IMR-90 (cell line): ENCODE data around the gene STKLD1. TPM values are rescaled to one million over a fixed set of nuclear protein-coding genes. Genes with fewer than 3 reads are reported as not detected.

Source experiments
- ATAC-seq: fragments of 200-7000 bp; cut with Tn5 transposase; 2 replicates; pipeline ENCODE4 v1.9.1; 2020; ENCODE audit warnings: low read depth, mild to moderate bottlenecking, moderate library complexity
- BruUV-seq: library from RNA; stranded (reverse); fragments of 400-500 nt; replicated peaks from 2 replicates; lab custom pipeline; 2021; lab: Mats Ljungman, UMichigan
- CTCF ChIA-PET: fragments of 300-600 bp; formaldehyde crosslinking; extraction: SDS; loops from one replicate; lab custom pipeline; 2021; ENCODE audit warnings: antibody characterized with exemption; lab: Yijun Ruan, JAX
- POLR2A ChIA-PET: fragments of 300-600 bp; sonication (Branson Sonifier 250); formaldehyde crosslinking; loops from one replicate; lab custom pipeline; 2022; ENCODE audit warnings: antibody characterized with exemption; ENCODE audit not compliant: unreplicated experiment; lab: Charles Lee
- DNase-seq: peaks from one replicate; pipeline ENCODE4 v3.0.0; 2013
- H2AFZ ChIP-seq: replicated peaks from 2 replicates; pipeline ENCODE3; 2013; ENCODE audit warnings: low read length, mild to moderate bottlenecking; ENCODE audit not compliant: poor library complexity
- H2AK5ac ChIP-seq: 2 replicates; pipeline ENCODE4 v1.6.1; 2013; ENCODE audit warnings: low read depth, low read length, inconsistent platforms
- H2AK9ac ChIP-seq: replicated peaks from 2 replicates; pipeline ENCODE3; 2013; ENCODE audit warnings: mild to moderate bottlenecking, low read depth, low read length, moderate library complexity; ENCODE audit not compliant: poor library complexity
- H2BK120ac ChIP-seq: 2 replicates; pipeline ENCODE4 v1.6.1; 2013; ENCODE audit warnings: low read depth, low read length, inconsistent platforms
- H2BK15ac ChIP-seq: 3 replicates; pipeline ENCODE4 v1.6.1; 2013; ENCODE audit warnings: low read depth, low read length, inconsistent platforms
- H2BK20ac ChIP-seq: 2 replicates; pipeline ENCODE4 v1.6.1; 2013; ENCODE audit warnings: low read depth, mild to moderate bottlenecking, inconsistent platforms, low read length, moderate library complexity
- H2BK5ac ChIP-seq: 2 replicates; pipeline ENCODE4 v1.6.1; 2013; ENCODE audit warnings: mild to moderate bottlenecking, low read depth, low read length, inconsistent platforms; ENCODE audit not compliant: poor library complexity, severe bottlenecking
- H3K14ac ChIP-seq: replicated peaks from 2 replicates; pipeline ENCODE4 v1.6.1; 2013; ENCODE audit warnings: low read depth, low read length, inconsistent platforms
- H3K18ac ChIP-seq: 2 replicates; pipeline ENCODE4 v1.6.1; 2013; ENCODE audit warnings: low read depth, low read length, control low read depth
- H3K23ac ChIP-seq: 2 replicates; pipeline ENCODE4 v1.6.1; 2013; ENCODE audit warnings: low read depth, low read length, inconsistent platforms
- H3K27ac ChIP-seq: 2 replicates; pipeline ENCODE4 v1.5.1; 2013; ENCODE audit warnings: mild to moderate bottlenecking, control low read depth, low read length; ENCODE audit not compliant: insufficient read depth
- H3K27me3 ChIP-seq: 2 replicates; pipeline ENCODE4 v1.6.1; 2013; ENCODE audit warnings: low read length; ENCODE audit not compliant: control insufficient read depth, insufficient read depth
- H3K36me3 ChIP-seq: 2 replicates; pipeline ENCODE4 v1.6.1; 2013; ENCODE audit warnings: low read length, mixed read lengths; ENCODE audit not compliant: control insufficient read depth, insufficient read depth
- H3K4ac ChIP-seq: 2 replicates; pipeline ENCODE4 v1.6.1; 2013; ENCODE audit warnings: low read depth, low read length, inconsistent platforms
- H3K4me1 ChIP-seq: 2 replicates; pipeline ENCODE4 v1.6.1; 2013; ENCODE audit warnings: low read length, mixed read lengths; ENCODE audit not compliant: control insufficient read depth, insufficient read depth
- H3K4me2 ChIP-seq: 2 replicates; pipeline ENCODE4 v1.6.1; 2013; ENCODE audit warnings: low read depth, mild to moderate bottlenecking, control low read depth, low read length, moderate library complexity
- H3K4me3 ChIP-seq: 2 replicates; pipeline ENCODE4 v1.5.1; 2013; ENCODE audit warnings: low read depth, mild to moderate bottlenecking, control low read depth, low read length, moderate library complexity; ENCODE audit not compliant: insufficient read depth
- H3K56ac ChIP-seq: 2 replicates; pipeline ENCODE4 v1.6.1; 2013; ENCODE audit warnings: low read length, inconsistent platforms; ENCODE audit not compliant: insufficient read depth; ENCODE audit errors: extremely low read depth
- H3K79me1 ChIP-seq, 2 experiments: 2 replicates each; pipeline ENCODE4 v1.6.1; 2013; ENCODE audit warnings: low read length in 2 of 2, inconsistent platforms in 1 of 2, low read depth in 1 of 2
- H3K9ac ChIP-seq: 2 replicates; pipeline ENCODE4 v1.6.1; 2013; ENCODE audit warnings: low read depth, low read length, control low read depth
- H3K9me1 ChIP-seq: 2 replicates; pipeline ENCODE4 v1.6.1; 2013; ENCODE audit warnings: low read length, inconsistent platforms; ENCODE audit not compliant: insufficient read depth
- H3K9me3 ChIP-seq: 2 replicates; pipeline ENCODE4 v1.6.1; 2013; ENCODE audit warnings: low read length; ENCODE audit not compliant: control insufficient read depth, insufficient read depth
- H4K20me1 ChIP-seq: 2 replicates; pipeline ENCODE4 v1.6.1; 2013; ENCODE audit warnings: low read length, inconsistent platforms; ENCODE audit not compliant: insufficient read depth
- H4K5ac ChIP-seq: 2 replicates; pipeline ENCODE4 v1.6.1; 2013; ENCODE audit warnings: mild to moderate bottlenecking, low read depth, low read length, control low read depth
- H4K8ac ChIP-seq, 2 experiments: 2 replicates each; pipeline ENCODE4 v1.6.1; 2013; ENCODE audit warnings: low read depth in 2 of 2, low read length in 2 of 2, control low read depth in 1 of 2, inconsistent platforms in 1 of 2
- H4K91ac ChIP-seq: 2 replicates; pipeline ENCODE4 v1.6.1; 2013; ENCODE audit warnings: low read depth, low read length, inconsistent platforms; ENCODE audit not compliant: insufficient read depth
- BHLHE40 ChIP-seq: fragments of 150-350 bp; IDR thresholded peaks from 2 replicates; pipeline ENCODE4 v1.6.1; 2016; ENCODE audit warnings: mild to moderate bottlenecking, low read depth, low read length
- CEBPB ChIP-seq: IDR thresholded peaks from 2 replicates; pipeline ENCODE4 v1.6.1; 2012; ENCODE audit warnings: low read depth, low read length, improper control_type of control experiment
- CHD1 ChIP-seq: IDR thresholded peaks from 2 replicates; pipeline ENCODE4 v1.6.1; 2012; ENCODE audit warnings: low read depth, low read length, improper control_type of control experiment
- FOS ChIP-seq: fragments of 150-350 bp; IDR thresholded peaks from 2 replicates; pipeline ENCODE4 v1.6.1; 2016; ENCODE audit warnings: low read depth, low read length
- MXI1 ChIP-seq: IDR thresholded peaks from 2 replicates; pipeline ENCODE4 v1.6.1; 2012; ENCODE audit warnings: low read depth, mild to moderate bottlenecking, low read length, moderate library complexity, borderline replicate concordance
- POLR2A ChIP-seq: IDR thresholded peaks from 2 replicates; pipeline ENCODE4 v1.6.1; 2012; ENCODE audit warnings: mild to moderate bottlenecking, low read depth, low read length
- RAD21 ChIP-seq: IDR thresholded peaks from 2 replicates; pipeline ENCODE4 v1.6.1; 2012; ENCODE audit warnings: low read length, improper control_type of control experiment
- WGBS, 2 experiments: methylation state at CpG; one replicate each; pipeline versions ENCODE4 v1.1.5 to v1.1.7; 2013; ENCODE audit warnings: missing lambda C conversion rate in 2 of 2; ENCODE audit not compliant: insufficient read length in 1 of 2; ENCODE audit errors: extremely low coverage in 2 of 2; 5-methylcytosine and 5-hydroxymethylcytosine counted together
- dilution Hi-C: fragments of 300-500 bp; cut with HindIII; formaldehyde crosslinking; loops from one replicate; pipeline ENCODE4 v1.14.3; 2018; ENCODE audit warnings: low sequenced_read_pairs; ENCODE audit not compliant: unreplicated experiment
- in situ Hi-C: fragments of 300-500 bp; cut with MboI; formaldehyde crosslinking; loops from 3 replicates; pipeline ENCODE4 v1.14.3; 2019; ENCODE audit warnings: low sequenced_read_pairs, inconsistent platforms, mixed read lengths
- intact Hi-C: fragments of 100-400 bp; cut with micrococcal nuclease; formaldehyde crosslinking; loops from 2 replicates; pipeline ENCODE4 v1.10.0; 2022
- polyA plus RNA-seq, 3 experiments: library from polyadenylated mRNA; depleted of rRNA; stranded (reverse); fragments of >200 nt; gene quantifications; 2 replicates each; pipeline ENCODE4 v1.2.3, GENCODE V29; 2012; ENCODE audit warnings: low replicate concordance in 1 of 3
- total RNA-seq: library from RNA; depleted of rRNA; stranded (reverse); fragments of >200 nt; gene quantifications from 2 replicates; pipeline ENCODE4 v1.2.3, GENCODE V29; 2012

Gene STKLD1
- total and polyA plus RNA-seq, 2 of the 4 experiments (the other 2 are of a cell fraction), result 0.54 to 0.65 TPM

DNA sequence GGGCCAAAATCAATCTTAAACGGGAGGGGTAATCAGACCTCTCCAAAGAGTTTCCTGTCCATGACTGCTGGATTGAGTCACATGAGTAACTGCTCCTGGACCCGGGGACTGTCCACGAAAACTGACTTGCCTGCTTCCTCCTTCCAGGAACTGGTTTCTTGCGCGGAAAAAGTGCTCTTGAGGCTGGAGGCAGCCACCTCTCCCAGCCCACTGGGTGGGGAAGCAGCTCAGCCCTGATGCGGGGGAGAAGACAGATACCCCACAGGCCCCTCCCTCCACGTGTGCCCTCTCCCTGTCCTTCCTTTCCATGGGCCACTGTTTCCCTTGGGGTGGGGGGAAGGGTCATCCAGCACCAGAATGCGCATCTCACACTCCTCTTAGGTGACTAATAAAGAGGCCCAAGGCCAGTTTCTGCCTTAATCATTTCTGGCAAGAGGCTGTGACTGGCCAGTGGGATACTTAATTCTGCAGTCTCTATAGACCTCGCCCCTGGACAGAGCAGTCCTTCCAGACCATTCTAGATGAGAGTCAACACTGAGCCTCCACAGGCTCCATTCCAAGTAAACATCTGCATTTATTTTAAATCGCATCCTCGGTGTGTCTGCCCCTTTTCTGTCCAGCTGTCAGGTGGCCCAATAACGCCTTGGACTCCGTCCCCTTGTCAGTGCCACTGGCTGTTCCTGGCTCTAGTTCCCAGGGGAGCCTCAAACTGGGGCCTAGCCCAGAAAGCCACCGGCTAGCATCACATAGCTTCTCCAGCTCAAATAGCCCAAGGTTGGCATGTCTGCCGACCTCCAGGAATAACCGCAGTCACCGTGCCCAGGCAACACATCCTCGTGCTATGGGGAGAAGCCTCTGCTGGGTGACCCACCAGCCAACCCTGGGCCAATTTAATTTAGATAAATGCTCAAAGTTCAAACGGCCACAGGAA lies 29.6 kb downstream of the STKLD1 start:
- H3K14ac ChIP-seq, result no peak overlapping the region
- no peak overlapping the region for H3K18ac ChIP-seq
- no peak overlapping the region for H2BK20ac ChIP-seq
- H3K79me1 ChIP-seq, result peaks cover 0 to 22% of the 10 kb centered on the region in 2 experiments; a peak in 2 of 4 replicates
- no peaks in the 10 kb centered on the region for H3K9me3 ChIP-seq
- WGBS, 2 experiments, result 89% methylated on average over 5 of the region's 19 CpGs; no CpG with 5 or more reads in 1 of the 2 experiments
- H3K4me1 ChIP-seq, result peaks cover 2% of the 10 kb centered on the region; the same call in 1 of the 2 replicates
- H4K20me1 ChIP-seq, result peaks cover 17% of the 10 kb centered on the region
- no peak overlapping the region for H4K5ac ChIP-seq
- no peak overlapping the region for H3K23ac ChIP-seq
- peak; percentile 13 for ATAC-seq
- dilution Hi-C loops, result no loop called here
- H2AK9ac ChIP-seq, result peak overlapping the region; percentile 46
- no peak overlapping the region; the same call in 1 of the 2 replicates for H3K27ac ChIP-seq
- peak; percentile 60 for DNase-seq
- no peak overlapping the region for H2AK5ac ChIP-seq
- 0 out of 2 replicates have a peak, but pooled peaks have one; percentile 28 for TF ChIP-seq BHLHE40
- TF ChIP-seq CHD1, result no peak
- no peak for TF ChIP-seq RAD21
- no peak for TF ChIP-seq CEBPB
- TF ChIP-seq FOS, result no peak
- TF ChIP-seq POLR2A, result no peak
- TF ChIP-seq MXI1, result no peak
- H3K9me1 ChIP-seq, result 0 out of 2 replicates have a peak, but pooled peaks cover 4% of the 10 kb centered on the region
- ChIA-PET POLR2A (no interaction called here), CTCF (no interaction called here)
- in situ Hi-C loops, result loop anchor here (10.0 kb wide), 2 partner anchors 79 to 319 kb away; no protein-coding TSS in a partner anchor
- H2BK120ac ChIP-seq, result no peak overlapping the region
- H2BK5ac ChIP-seq, result no peak overlapping the region
- no peak overlapping the region for H3K9ac ChIP-seq
- peaks cover 40% of the 10 kb centered on the region for H3K36me3 ChIP-seq
- peak overlapping the region; percentile 34 for H2AFZ ChIP-seq
- H2BK15ac ChIP-seq, result no peak overlapping the region
- H3K4ac ChIP-seq, result no peak overlapping the region
- H3K4me3 ChIP-seq, result no peak overlapping the region
- BruUV-seq, result no TSS peak
- intact Hi-C loops, result loop anchor here (1.0 to 5.0 kb wide), 2 partner anchors 81 to 587 kb away; partner anchors contain the start of gene VAV2
- no peak overlapping the region for H3K56ac ChIP-seq
- H4K91ac ChIP-seq, result no peak overlapping the region
- no peak overlapping the region for H4K8ac ChIP-seq
- H3K4me2 ChIP-seq, result no peak overlapping the region
- no peaks in the 10 kb centered on the region for H3K27me3 ChIP-seq
